Natural killer cell (primary cell): Measurements from ENCODE around the gene COPG2. TPM values are rescaled to one million over a fixed set of nuclear protein-coding genes. Genes with fewer than 3 reads are reported as not detected.

Experiments
- ATAC-seq, 3 donors: fragments of 150-1000 bp in 2 of 3; fragments of 200-7000 bp in 1 of 3; cut with Tn5 transposase; 1 replicate in 1 of 3; 2 replicates in 2 of 3; pipeline ENCODE4 v1.10.0; 2021; ENCODE audit warnings: mild to moderate bottlenecking in 2 of 3, moderate library complexity in 2 of 3
- DNase-seq, 2 donors: peaks; one replicate each; pipeline versions ENCODE4 v3.0.0 to v3.0.0-alpha.2; 2013 to 2021; ENCODE audit warnings: mixed read lengths in 1 of 2
- H3K27ac ChIP-seq: one replicate; pipeline ENCODE4 v1.5.1; 2013; ENCODE audit warnings: mild to moderate bottlenecking, low read length
- H3K27me3 ChIP-seq: one replicate; pipeline ENCODE4 v1.6.1; 2013; ENCODE audit warnings: low read length; ENCODE audit not compliant: control insufficient read depth, insufficient read depth
- H3K36me3 ChIP-seq: one replicate; pipeline ENCODE4 v1.6.1; 2013; ENCODE audit warnings: low read length; ENCODE audit not compliant: control insufficient read depth, insufficient read depth
- H3K4me1 ChIP-seq: one replicate; pipeline ENCODE4 v1.6.1; 2013; ENCODE audit warnings: low read length; ENCODE audit not compliant: control insufficient read depth, insufficient read depth
- H3K4me3 ChIP-seq: one replicate; pipeline ENCODE4 v1.5.1; 2013; ENCODE audit warnings: low read length
- H3K9me3 ChIP-seq: one replicate; pipeline ENCODE4 v1.6.1; 2013; ENCODE audit warnings: low read length; ENCODE audit not compliant: control insufficient read depth, insufficient read depth
- H3K27ac Mint-ChIP-seq, 2 donors: one replicate each; pipeline ENCODE4 v1.8.0; 2022; ENCODE audit warnings: mild to moderate bottlenecking in 2 of 2, mixed read lengths in 2 of 2, moderate library complexity in 1 of 2
- H3K27me3 Mint-ChIP-seq, 2 donors: one replicate each; pipeline ENCODE4 v1.8.0; 2022; ENCODE audit warnings: low read depth in 2 of 2, mixed read lengths in 2 of 2
- H3K36me3 Mint-ChIP-seq: one replicate; pipeline ENCODE4 v1.8.0; 2022; ENCODE audit warnings: mixed read lengths
- H3K4me1 Mint-ChIP-seq, 2 donors: one replicate each; pipeline ENCODE4 v1.8.0; 2022; ENCODE audit warnings: mixed read lengths in 2 of 2
- H3K4me3 Mint-ChIP-seq: one replicate; pipeline ENCODE4 v1.8.0; 2022; ENCODE audit warnings: mild to moderate bottlenecking, moderate library complexity, mixed read lengths
- H3K9me3 Mint-ChIP-seq, 2 donors: one replicate each; pipeline ENCODE4 v1.8.0; 2022; ENCODE audit warnings: mixed read lengths in 2 of 2
- CTCF ChIP-seq: fragments of 200-600 bp; IDR thresholded peaks from one replicate; pipeline ENCODE4 v1.8.0; 2022; ENCODE audit warnings: antibody characterized with exemption
- WGBS: methylation state at CpG from one replicate; pipeline ENCODE4 v1.1.7; 2013; ENCODE audit warnings: missing lambda C conversion rate; ENCODE audit not compliant: insufficient coverage; 5-methylcytosine and 5-hydroxymethylcytosine counted together
- intact Hi-C: fragments of 100-400 bp; cut with micrococcal nuclease; formaldehyde crosslinking; loops from one replicate; pipeline ENCODE4 v1.14.2; 2022
- total RNA-seq, 4 donors: library from RNA; stranded (reverse); fragments of 120-200 nt in 1 of 4; gene quantifications; one replicate each; pipeline versions ENCODE4 v1.2.3 to v1.2.4, GENCODE V29; 2013 to 2022

Gene COPG2
- total RNA-seq, 3 donors from 2014 or later (not counting 1 experiment from before 2014, with no cell fraction given) = 6.6 to 9.1 (median 8.9) TPM

- H3K9me3 Mint-ChIP-seq = no peaks in the 10 kb centered on the region
- H3K4me3 Mint-ChIP-seq = peak within 1 kb of the TSS; percentile 48
- no peak within 1 kb of the TSS for H3K4me3 ChIP-seq
- H3K36me3 ChIP-seq = no peaks in the 10 kb centered on the region
- H3K4me1 ChIP-seq = peaks cover 17% of the 10 kb centered on the region
- no peak for TF ChIP-seq CTCF
- 52% methylated on average over 71 of the region's 71 CpGs for WGBS
- ATAC-seq (peak in 2 of 3 donors; percentile 46 to 50), DNase-seq (peak in 1 of 2 donors; percentile 49)
- peaks cover 3% of the 10 kb centered on the region for H3K9me3 ChIP-seq
- intact Hi-C loops = no loop called here
- H3K27me3 Mint-ChIP-seq = peaks cover 41 to 55% of the 10 kb centered on the region in 2 donors
- no peaks in the 10 kb centered on the region for H3K36me3 Mint-ChIP-seq
- H3K27ac ChIP-seq = no peak within 1 kb of the TSS
- H3K27ac Mint-ChIP-seq = no peak within 1 kb of the TSS
- H3K27me3 ChIP-seq = peaks cover 14% of the 10 kb centered on the region
- H3K4me1 Mint-ChIP-seq = peaks cover under 1 to 19% of the 10 kb centered on the region in 2 donors
These were observed 176.6 kb downstream of the COPG2 start, which contains the start of gene MEST for GRCh38 chr7:130491841-130492522. Gene MEST, plus strand, starts transcription at chr7:130492085. Its CDS starts 229 bp downstream, at chr7:130492314.

- H3K27me3 Mint-ChIP-seq = peaks cover 45 to 60% of the 10 kb centered on the region in 2 donors
These were observed 177.4 kb downstream of the COPG2 start for GRCh38 chr7:130490888-130491804.

GRCh38 chr7:130490311-130490791 is 178.2 kb downstream of the COPG2 start:
- peaks cover 17 to 36% of the 10 kb centered on the region in 2 donors for H3K4me1 Mint-ChIP-seq

More at GRCh38 chr7:130490888-130491804, 177.4 kb downstream of the COPG2 start:
- peak; percentile 58 for TF ChIP-seq CTCF
- intact Hi-C loops = no loop called here
- 46% methylated on average over 62 of the region's 62 CpGs for whole genome bisulfite sequencing
- Histone ChIP-seq H3K36me3 (no peaks in the 10 kb centered on the region), H3K27ac (no peak overlapping the region), H3K27me3 (peaks cover 14% of the 10 kb centered on the region), H3K4me1 (peaks cover 26% of the 10 kb centered on the region), H3K9me3 (peaks cover 3% of the 10 kb centered on the region), H3K4me3 (no peak overlapping the region)
- ATAC-seq = peak; percentile 44 to 55 (median 48)
- peaks cover 9 to 28% of the 10 kb centered on the region in 2 donors for H3K4me1 Mint-ChIP-seq
- no peaks in the 10 kb centered on the region for H3K9me3 Mint-ChIP-seq
- peak overlapping the region; percentile 48 for H3K4me3 Mint-ChIP-seq
- peak in 1 of 2 donors; percentile 61 for DNase-seq
- no peak overlapping the region for H3K27ac Mint-ChIP-seq
- H3K36me3 Mint-ChIP-seq = no peaks in the 10 kb centered on the region

More at GRCh38 chr7:130490311-130490791, 178.2 kb downstream of the COPG2 start:
- no peak overlapping the region for H3K4me3 Mint-ChIP-seq
- no peaks in the 10 kb centered on the region for H3K9me3 Mint-ChIP-seq
- no peak for TF ChIP-seq CTCF
- DNase-seq (no peak), ATAC-seq (no peak)
- no peak overlapping the region for H3K27ac ChIP-seq
- peaks cover 3% of the 10 kb centered on the region for H3K9me3 ChIP-seq
- H3K27me3 ChIP-seq = peaks cover 14% of the 10 kb centered on the region
- 63% methylated on average over 21 of the region's 21 CpGs for WGBS
- no peaks in the 10 kb centered on the region for H3K36me3 Mint-ChIP-seq
- peaks cover 52 to 67% of the 10 kb centered on the region in 2 donors for H3K27me3 Mint-ChIP-seq
- intact Hi-C loops = no loop called here
- no peaks in the 10 kb centered on the region for H3K36me3 ChIP-seq
- no peak overlapping the region for H3K4me3 ChIP-seq
- peaks cover 32% of the 10 kb centered on the region for H3K4me1 ChIP-seq
- no peak overlapping the region for H3K27ac Mint-ChIP-seq
